Caco-2 (cell line): ENCODE measurements around the gene MMP28. TPM values are rescaled to one million over a fixed set of nuclear protein-coding genes. Genes with fewer than 3 reads are reported as not detected.

Experiments used
- BruUV-seq: library from RNA; stranded (reverse); fragments of 400-500 nt; replicated peaks from 2 replicates; lab custom pipeline; 2021; lab: Mats Ljungman, UMichigan
- CTCF ChIA-PET: fragments of 300-600 bp; sonication (Branson Sonifier 250); formaldehyde crosslinking; loops from one replicate; lab custom pipeline; 2022; ENCODE audit warnings: antibody characterized with exemption; lab: Charles Lee
- POLR2A ChIA-PET: fragments of 300-600 bp; sonication (Branson Sonifier 250); formaldehyde crosslinking; loops from one replicate; lab custom pipeline; 2022; ENCODE audit warnings: antibody characterized with exemption; lab: Charles Lee
- DNase-seq, 2 experiments: peaks; one replicate each; pipeline versions ENCODE4 v3.0.0 to v3.0.0-alpha.2; 2020 to 2022
- H3K27me3 ChIP-seq: replicated peaks from 2 replicates; pipeline ENCODE4 v1.6.0; 2011; ENCODE audit warnings: low read length; ENCODE audit not compliant: control insufficient read depth, insufficient read depth
- H3K36me3 ChIP-seq: 2 replicates; pipeline ENCODE4 v1.5.1; 2011; ENCODE audit warnings: low read length; ENCODE audit not compliant: control insufficient read depth, insufficient read depth
- H3K4me1 ChIP-seq: fragments of 250-450 bp; sonication (Bioruptor Pico); 2 replicates; pipeline ENCODE4 v1.5.1; 2020; ENCODE audit warnings: mild to moderate bottlenecking
- H3K4me3 ChIP-seq: 2 replicates; pipeline ENCODE4 v1.5.1; 2011; ENCODE audit warnings: low read depth, mild to moderate bottlenecking, control low read depth, low read length
- H3K9me3 ChIP-seq: fragments of 250-450 bp; sonication (Bioruptor Pico); 2 replicates; pipeline ENCODE4 v1.5.1; 2020; ENCODE audit warnings: mild to moderate bottlenecking, moderate library complexity
- H3K27ac Mint-ChIP-seq: one replicate; pipeline ENCODE4 v1.8.0; 2022; ENCODE audit warnings: mixed read lengths; ENCODE audit not compliant: unreplicated experiment
- H3K27me3 Mint-ChIP-seq: one replicate; pipeline ENCODE4 v1.8.0; 2022; ENCODE audit warnings: mixed read lengths; ENCODE audit not compliant: insufficient read depth, unreplicated experiment
- H3K36me3 Mint-ChIP-seq: one replicate; pipeline ENCODE4 v1.8.0; 2022; ENCODE audit warnings: mild to moderate bottlenecking, mixed read lengths; ENCODE audit not compliant: insufficient read depth, unreplicated experiment
- H3K4me1 Mint-ChIP-seq: one replicate; pipeline ENCODE4 v1.8.0; 2022; ENCODE audit warnings: low read depth, mixed read lengths; ENCODE audit not compliant: unreplicated experiment
- H3K4me3 Mint-ChIP-seq: one replicate; pipeline ENCODE4 v1.8.0; 2022; ENCODE audit warnings: mild to moderate bottlenecking, moderate library complexity, mixed read lengths; ENCODE audit not compliant: unreplicated experiment
- H3K9me3 Mint-ChIP-seq: one replicate; pipeline ENCODE4 v1.8.0; 2022; ENCODE audit warnings: mixed read lengths; ENCODE audit not compliant: unreplicated experiment
- intact Hi-C: fragments of 100-400 bp; cut with micrococcal nuclease; formaldehyde crosslinking; loops from one replicate; pipeline ENCODE4 v1.10.0; 2022; ENCODE audit not compliant: unreplicated experiment
- total RNA-seq: library from RNA; stranded (reverse); gene quantifications from 2 replicates; pipeline ENCODE4 v1.2.3, GENCODE V29; 2022
- TF ChIP-seq, protein P1 (sequence below), 2 experiments: fragments of 200-600 bp in 1 of 2; IDR thresholded peaks; 1 replicate in 1 of 2; 2 replicates in 1 of 2; pipeline versions ENCODE4 v1.5.1 to v1.8.0; 2011 to 2022; ENCODE audit warnings: antibody characterized with exemption in 1 of 2, control low read depth in 1 of 2, inconsistent platforms in 1 of 2, low read depth in 1 of 2, low read length in 1 of 2, mild to moderate bottlenecking in 1 of 2, moderate library complexity in 1 of 2; ENCODE audit not compliant: insufficient read depth in 1 of 2, severe bottlenecking in 1 of 2, unreplicated experiment in 1 of 2

Gene MMP28
- total RNA-seq, 1 experiment from 2014 or later = not detected

DNA sequence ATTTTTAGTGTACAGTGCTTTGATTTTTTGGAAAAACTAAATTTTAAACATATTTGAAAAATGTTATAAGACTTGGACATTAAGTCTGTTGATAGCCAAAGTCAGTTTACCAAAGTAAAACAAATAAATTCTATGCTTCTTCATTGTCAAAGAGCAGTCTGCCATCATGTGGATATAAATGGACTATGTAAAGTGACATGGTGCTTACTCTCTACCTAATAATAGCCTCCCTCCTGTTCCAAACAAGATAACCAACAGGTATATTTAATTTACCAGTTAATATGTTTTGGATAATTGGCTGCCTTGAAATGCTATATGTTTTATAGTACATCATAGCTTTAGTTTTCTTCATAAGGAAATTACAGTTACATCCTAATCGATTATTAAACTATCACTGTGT, 29.8 kb upstream of the MMP28 start:
- ChIA-PET POLR2A (no interaction called here), CTCF (no interaction called here)
- Histone ChIP-seq H3K4me1 (no peaks in the 10 kb centered on the region), H3K9me3 (no peaks in the 10 kb centered on the region), H3K27me3 (no peaks in the 10 kb centered on the region), H3K36me3 (peaks cover 1% of the 10 kb centered on the region), H3K4me3 (no peak overlapping the region)
- Mint-ChIP-seq H3K4me3 (no peak overlapping the region), H3K27me3 (no peaks in the 10 kb centered on the region), H3K4me1 (peaks cover 7% of the 10 kb centered on the region), H3K27ac (no peak overlapping the region), H3K9me3 (no peaks in the 10 kb centered on the region), H3K36me3 (peaks cover 95% of the 10 kb centered on the region)
- no TSS peak for BruUV-seq
- TF ChIP-seq, protein P1, sequence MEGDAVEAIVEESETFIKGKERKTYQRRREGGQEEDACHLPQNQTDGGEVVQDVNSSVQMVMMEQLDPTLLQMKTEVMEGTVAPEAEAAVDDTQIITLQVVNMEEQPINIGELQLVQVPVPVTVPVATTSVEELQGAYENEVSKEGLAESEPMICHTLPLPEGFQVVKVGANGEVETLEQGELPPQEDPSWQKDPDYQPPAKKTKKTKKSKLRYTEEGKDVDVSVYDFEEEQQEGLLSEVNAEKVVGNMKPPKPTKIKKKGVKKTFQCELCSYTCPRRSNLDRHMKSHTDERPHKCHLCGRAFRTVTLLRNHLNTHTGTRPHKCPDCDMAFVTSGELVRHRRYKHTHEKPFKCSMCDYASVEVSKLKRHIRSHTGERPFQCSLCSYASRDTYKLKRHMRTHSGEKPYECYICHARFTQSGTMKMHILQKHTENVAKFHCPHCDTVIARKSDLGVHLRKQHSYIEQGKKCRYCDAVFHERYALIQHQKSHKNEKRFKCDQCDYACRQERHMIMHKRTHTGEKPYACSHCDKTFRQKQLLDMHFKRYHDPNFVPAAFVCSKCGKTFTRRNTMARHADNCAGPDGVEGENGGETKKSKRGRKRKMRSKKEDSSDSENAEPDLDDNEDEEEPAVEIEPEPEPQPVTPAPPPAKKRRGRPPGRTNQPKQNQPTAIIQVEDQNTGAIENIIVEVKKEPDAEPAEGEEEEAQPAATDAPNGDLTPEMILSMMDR (IDR thresholded peaks at IDR 0.05; ENCODE audit: insufficient read depth in 1 of 2, low read depth in 1 of 2, low read length in 1 of 2, severe bottlenecking in 1 of 2, unreplicated experiment in 1 of 2) = no peak
- DNase-seq = no peak
- intact Hi-C loops = no loop called here

DNA sequence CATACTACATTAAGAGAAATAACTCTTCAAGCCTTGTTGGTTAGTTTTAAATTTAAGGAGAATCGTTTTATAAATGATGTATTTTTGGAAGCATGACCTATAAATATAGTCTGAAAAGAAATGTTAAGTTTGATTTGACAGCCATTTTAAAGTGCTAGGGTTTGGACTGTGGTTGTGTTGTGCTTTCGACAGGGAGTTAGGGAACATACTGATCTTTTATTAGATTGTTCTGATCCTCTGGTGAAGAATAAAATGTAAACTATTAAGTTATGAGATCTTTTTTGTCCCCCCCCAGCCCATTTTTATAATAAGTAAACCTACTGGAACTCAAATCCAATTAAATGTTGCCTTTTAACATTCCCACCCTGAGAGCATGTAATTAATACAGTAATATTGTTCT, 25.9 kb upstream of the MMP28 start:
- Mint-ChIP-seq H3K36me3 (peaks cover 85% of the 10 kb centered on the region), H3K4me1 (peaks cover 7% of the 10 kb centered on the region), H3K9me3 (no peaks in the 10 kb centered on the region), H3K4me3 (no peak overlapping the region), H3K27me3 (no peaks in the 10 kb centered on the region), H3K27ac (no peak overlapping the region)
- H3K4me1 ChIP-seq = no peaks in the 10 kb centered on the region
- CTCF ChIA-PET = no interaction called here
- intact Hi-C loops = no loop called here
- DNase-seq = no peak
- no peaks in the 10 kb centered on the region for H3K9me3 ChIP-seq
- POLR2A ChIA-PET = interaction anchor here (2.9 kb wide), 1 partner anchor 12 kb away, joined by 11 read pairs; the partner anchor contains the start of gene TAF15
- H3K36me3 ChIP-seq = peaks cover 3% of the 10 kb centered on the region
- TF ChIP-seq, protein P1 (IDR thresholded peaks at IDR 0.05; ENCODE audit: insufficient read depth in 1 of 2, low read depth in 1 of 2, low read length in 1 of 2, severe bottlenecking in 1 of 2, unreplicated experiment in 1 of 2) = no peak
- no peak overlapping the region for H3K4me3 ChIP-seq
- BruUV-seq = no TSS peak
- no peaks in the 10 kb centered on the region for H3K27me3 ChIP-seq

DNA sequence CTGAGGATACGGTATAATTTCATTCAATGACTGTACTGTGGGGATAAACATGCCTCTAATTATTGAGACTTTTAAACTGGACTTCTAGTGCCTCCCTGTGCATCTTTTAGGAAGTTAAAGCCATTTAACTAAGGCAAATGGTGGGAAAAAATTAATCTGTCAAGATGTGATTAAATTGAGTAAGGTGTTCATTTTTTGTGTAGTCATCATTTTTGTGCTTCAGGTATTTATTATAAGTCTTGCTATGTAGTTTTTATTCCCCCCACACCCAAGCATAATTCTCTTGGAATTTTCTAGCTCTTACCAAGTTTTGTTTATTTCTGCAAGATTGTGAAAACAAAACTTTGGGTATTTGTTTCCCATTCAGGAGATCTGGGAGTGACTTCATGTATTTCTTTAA, 24.0 kb upstream of the MMP28 start:
- Mint-ChIP-seq H3K4me1 (peaks cover 7% of the 10 kb centered on the region), H3K27me3 (no peaks in the 10 kb centered on the region), H3K36me3 (peaks cover 81% of the 10 kb centered on the region), H3K9me3 (no peaks in the 10 kb centered on the region), H3K4me3 (no peak overlapping the region), H3K27ac (no peak overlapping the region)
- ChIA-PET POLR2A (interaction anchor here (2.9 kb wide), 1 partner anchor 10 kb away, joined by 11 read pairs; the partner anchor contains the start of gene TAF15), CTCF (interaction anchor here (1.8 kb wide), 1 partner anchor 55 kb away, joined by 7 read pairs; no protein-coding TSS in a partner anchor)
- Histone ChIP-seq H3K4me1 (no peaks in the 10 kb centered on the region), H3K36me3 (peaks cover 3% of the 10 kb centered on the region), H3K27me3 (no peaks in the 10 kb centered on the region), H3K4me3 (no peak overlapping the region), H3K9me3 (no peaks in the 10 kb centered on the region)
- intact Hi-C loops = no loop called here
- BruUV-seq = no TSS peak
- no peak for DNase-seq
- TF ChIP-seq, protein P1 (IDR thresholded peaks at IDR 0.05; ENCODE audit: insufficient read depth in 1 of 2, low read depth in 1 of 2, low read length in 1 of 2, severe bottlenecking in 1 of 2, unreplicated experiment in 1 of 2) = no peak
